ENCODE data around the gene ESAM. TPM values are rescaled to one million over a fixed set of nuclear protein-coding genes. Genes with fewer than 3 reads are reported as not detected.
A peak's percentile ranks its signal among the peaks of the same experiment; 100 is the strongest.

Gene ESAM
- total and polyA plus RNA-seq, 5 donors, result 31.2 to 51.8 (median 43.6) TPM

- no peaks in the 10 kb centered on the region for H3K9me3 ChIP-seq (ENCODE audit: control insufficient read depth, low read length)
- ATAC-seq (peak in 1 of 2 donors; percentile 0), DNase-seq (peak in 2 of 3 donors; percentile 64 to 81)
- 2% methylated on average over 25 of the region's 25 CpGs for WGBS
- peak overlapping the region; percentile 60 for H3K4me3 ChIP-seq (ENCODE audit: low read length)
- H3K27ac ChIP-seq (ENCODE audit: low read length), result peak overlapping the region; percentile 80
- H3K27me3 ChIP-seq (ENCODE audit: control insufficient read depth, insufficient read depth), result no peaks in the 10 kb centered on the region
- H3K4me1 ChIP-seq (ENCODE audit: control insufficient read depth, insufficient read depth, low read length), result peaks cover 3% of the 10 kb centered on the region
- intact Hi-C loops (cut with DNase I), result loop anchor here in 3 of 4 donors (5.0 to 10.0 kb wide), 3 partner anchors 75 to 88 kb away; partner anchors contain the start of genes SIAE (in 2 of the 3) and SPA17 (in 2 of the 3)
These were observed 1.9 kb downstream of the ESAM start for GRCh38 chr11:124760205-124760652.

GRCh38 chr11:124759266-124760204 is 2.6 kb downstream of the ESAM start:
- WGBS, result 19% methylated on average over 52 of the region's 52 CpGs
- peaks cover 3% of the 10 kb centered on the region for H3K4me1 ChIP-seq (ENCODE audit: control insufficient read depth, insufficient read depth, low read length)
- intact Hi-C loops (cut with DNase I), result loop anchor here in 3 of 4 donors (5.0 to 10.0 kb wide), 3 partner anchors 75 to 87 kb away; partner anchors contain the start of genes SIAE (in 2 of the 3) and SPA17 (in 2 of the 3)

DNA sequence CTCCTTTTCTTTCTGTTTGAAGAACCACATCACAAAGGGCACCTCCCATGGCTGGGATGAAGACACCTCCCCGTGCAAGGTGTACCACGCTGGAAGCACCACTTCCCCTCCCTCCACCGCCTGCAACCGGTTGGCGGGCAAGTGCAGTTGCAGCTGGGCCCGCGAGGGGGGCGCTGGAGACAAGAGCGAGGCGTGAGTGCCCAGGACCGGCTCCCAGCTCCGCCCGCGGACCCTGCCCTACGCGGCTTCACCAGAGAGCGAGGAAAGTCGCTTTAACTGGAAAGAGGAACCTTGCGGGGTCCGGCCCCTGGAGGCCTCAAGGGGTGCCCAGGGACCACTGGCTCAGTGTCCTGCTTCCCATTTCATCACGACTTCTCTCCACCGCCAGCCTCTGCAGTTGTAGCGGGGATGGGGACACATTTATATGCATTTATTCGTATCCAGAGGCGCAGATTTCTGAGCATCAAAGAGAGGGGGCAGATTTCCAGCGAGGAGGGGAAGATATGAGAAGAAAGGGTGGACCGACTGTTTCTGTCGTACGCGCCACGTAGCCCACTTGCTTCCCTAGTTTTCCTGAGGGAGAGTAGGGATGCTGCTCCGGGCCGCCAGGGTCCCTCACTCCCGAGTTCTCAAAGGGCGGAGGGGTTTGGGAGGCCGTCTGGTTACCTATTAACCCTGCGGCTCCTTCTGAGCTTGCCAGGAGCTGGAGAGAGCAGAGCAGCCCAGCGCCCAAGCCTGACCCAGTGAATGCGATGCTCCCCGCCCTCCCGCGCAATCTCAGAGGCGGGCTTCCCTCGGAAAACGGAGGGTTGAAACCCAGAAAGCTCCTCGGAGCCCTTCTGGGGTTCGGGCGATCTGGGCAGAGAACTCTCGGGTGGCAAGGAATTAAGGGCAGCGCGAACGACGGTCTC is 3.5 kb downstream of the ESAM start:
- 7% methylated on average over 53 of the region's 53 CpGs for WGBS
- peak; percentile 52 to 53 for ATAC-seq
- peak overlapping the region; percentile 60 for H3K4me3 ChIP-seq (ENCODE audit: low read length)
- peaks cover 3% of the 10 kb centered on the region for H3K4me1 ChIP-seq (ENCODE audit: control insufficient read depth, insufficient read depth, low read length)
- H3K27ac ChIP-seq (ENCODE audit: low read length), result peak overlapping the region; percentile 42
- intact Hi-C loops (cut with DNase I), result no loop called here
- H3K9me3 ChIP-seq (ENCODE audit: control insufficient read depth, low read length), result no peaks in the 10 kb centered on the region
- no peaks in the 10 kb centered on the region for H3K27me3 ChIP-seq (ENCODE audit: control insufficient read depth, insufficient read depth)
- DNase-seq, result peak; percentile 79 to 91 (median 87)

More at GRCh38 chr11:124759266-124760204, 2.6 kb downstream of the ESAM start:
- peak overlapping the region; percentile 80 for H3K27ac ChIP-seq (ENCODE audit: low read length)
- peak; percentile 78 to 80 for ATAC-seq
- H3K27me3 ChIP-seq (ENCODE audit: control insufficient read depth, insufficient read depth), result no peaks in the 10 kb centered on the region
- H3K4me3 ChIP-seq (ENCODE audit: low read length), result peak overlapping the region; percentile 60
- DNase-seq, result peak; percentile 77 to 91 (median 87)
- H3K9me3 ChIP-seq (ENCODE audit: control insufficient read depth, low read length), result no peaks in the 10 kb centered on the region

DNA sequence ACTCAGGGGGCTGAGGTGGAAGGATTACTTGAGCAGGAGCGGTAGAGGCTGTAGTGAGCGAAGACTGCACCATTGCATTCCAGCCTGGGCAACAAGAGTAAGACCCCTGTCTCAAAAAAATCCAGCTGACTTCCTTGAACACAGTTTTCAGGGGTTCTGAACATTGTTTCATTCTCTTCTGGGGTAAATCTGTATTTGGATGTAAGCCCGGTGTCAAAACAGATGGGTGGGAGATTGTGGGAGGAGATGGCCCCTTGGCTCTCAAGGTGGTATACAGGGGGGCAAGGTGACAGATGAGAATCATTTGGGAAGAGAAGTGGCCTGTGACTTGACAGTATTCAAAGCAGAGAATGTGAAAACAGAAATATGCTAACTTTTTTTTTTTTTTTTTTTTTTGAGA is 4.8 kb downstream of the ESAM start:
- Histone ChIP-seq H3K27me3 (ENCODE audit: control insufficient read depth, insufficient read depth) (no peaks in the 10 kb centered on the region), H3K9me3 (ENCODE audit: control insufficient read depth, low read length) (no peaks in the 10 kb centered on the region), H3K4me3 (ENCODE audit: low read length) (no peak overlapping the region), H3K4me1 (ENCODE audit: control insufficient read depth, insufficient read depth, low read length) (peaks cover 3% of the 10 kb centered on the region), H3K27ac (ENCODE audit: low read length) (no peak overlapping the region)
- 51% methylated on average over 3 of the region's 3 CpGs for WGBS
- ATAC-seq, result no peak
- no peak for DNase-seq
- intact Hi-C loops (cut with DNase I), result no loop called here

- intact Hi-C loops (cut with DNase I), result no loop called here
- H3K9me3 ChIP-seq (ENCODE audit: control insufficient read depth, low read length), result no peaks in the 10 kb centered on the region
- H3K27me3 ChIP-seq (ENCODE audit: control insufficient read depth, insufficient read depth), result no peaks in the 10 kb centered on the region
- WGBS, result 43% methylated on average over 6 of the region's 6 CpGs
- DNase-seq (no peak), ATAC-seq (no peak)
- peaks cover 3% of the 10 kb centered on the region for H3K4me1 ChIP-seq (ENCODE audit: control insufficient read depth, insufficient read depth, low read length)
- H3K27ac ChIP-seq (ENCODE audit: low read length), result no peak overlapping the region
- no peak overlapping the region for H3K4me3 ChIP-seq (ENCODE audit: low read length)
These were observed 5.3 kb downstream of the ESAM start for GRCh38 chr11:124756753-124757227.

DNA sequence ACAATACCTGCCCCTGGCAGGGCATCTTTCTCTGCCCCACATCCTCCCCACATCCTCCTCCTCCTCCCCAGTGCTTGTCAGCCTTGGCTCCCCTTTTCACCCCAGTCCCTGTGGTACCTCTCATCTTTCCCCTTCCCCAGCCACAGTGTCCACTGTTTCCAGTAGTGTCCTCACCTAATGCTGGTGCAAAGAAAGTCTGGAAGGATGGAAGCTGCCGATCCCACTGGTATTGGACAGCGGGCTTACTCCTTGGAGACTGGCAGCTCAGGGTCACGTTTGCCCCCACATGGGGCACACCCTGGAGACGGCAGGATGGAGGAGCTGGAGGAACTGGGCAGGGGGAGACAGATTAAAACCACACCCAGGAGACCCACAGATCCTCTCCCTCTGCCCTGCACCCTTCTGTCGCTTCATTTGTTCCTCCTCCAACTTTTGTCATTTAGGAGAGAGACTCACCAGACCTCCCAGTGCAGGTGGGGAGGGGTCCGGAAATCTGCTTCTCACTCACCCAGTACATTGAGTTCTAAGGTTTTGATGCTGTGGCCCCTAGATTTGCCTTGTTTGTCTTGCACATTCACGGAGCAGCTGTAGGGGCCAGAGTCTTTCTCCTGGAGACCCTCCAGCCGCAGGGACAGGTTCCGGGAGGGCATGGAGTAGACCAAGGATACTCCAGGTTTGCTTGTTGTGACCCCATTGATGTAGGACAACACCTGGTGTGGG is 5.9 kb downstream of the ESAM start:
- intact Hi-C loops (cut with DNase I), result no loop called here
- no peak overlapping the region for H3K4me3 ChIP-seq (ENCODE audit: low read length)
- 38% methylated on average over 9 of the region's 9 CpGs for WGBS
- no peak overlapping the region for H3K27ac ChIP-seq (ENCODE audit: low read length)
- H3K4me1 ChIP-seq (ENCODE audit: control insufficient read depth, insufficient read depth, low read length), result peaks cover 3% of the 10 kb centered on the region
- DNase-seq (no peak), ATAC-seq (no peak)
- H3K27me3 ChIP-seq (ENCODE audit: control insufficient read depth, insufficient read depth), result no peaks in the 10 kb centered on the region
- H3K9me3 ChIP-seq (ENCODE audit: control insufficient read depth, low read length), result no peaks in the 10 kb centered on the region

GRCh38 chr11:124754710-124755109 is 7.4 kb downstream of the ESAM start:
- Histone ChIP-seq H3K4me1 (ENCODE audit: control insufficient read depth, insufficient read depth, low read length) (peaks cover 3% of the 10 kb centered on the region), H3K9me3 (ENCODE audit: control insufficient read depth, low read length) (no peaks in the 10 kb centered on the region), H3K4me3 (ENCODE audit: low read length) (no peak overlapping the region), H3K27ac (ENCODE audit: low read length) (no peak overlapping the region), H3K27me3 (ENCODE audit: control insufficient read depth, insufficient read depth) (no peaks in the 10 kb centered on the region)
- ATAC-seq, result no peak
- intact Hi-C loops (cut with DNase I), result no loop called here
- 62% methylated on average over 6 of the region's 6 CpGs for WGBS
- DNase-seq, result no peak

- Histone ChIP-seq H3K4me1 (ENCODE audit: control insufficient read depth, insufficient read depth, low read length) (peaks cover 4% of the 10 kb centered on the region), H3K4me3 (ENCODE audit: low read length) (no peak overlapping the region), H3K27ac (ENCODE audit: low read length) (no peak overlapping the region), H3K9me3 (ENCODE audit: control insufficient read depth, low read length) (no peaks in the 10 kb centered on the region), H3K27me3 (ENCODE audit: control insufficient read depth, insufficient read depth) (no peaks in the 10 kb centered on the region)
- 74% methylated on average over 4 of the region's 4 CpGs for WGBS
- DNase-seq, result no peak
- no peak for ATAC-seq
- intact Hi-C loops (cut with DNase I), result no loop called here
These were observed 7.8 kb downstream of the ESAM start for GRCh38 chr11:124754309-124754708.

- DNase-seq (peak in 1 of 3 donors; percentile 61), ATAC-seq (no peak)
- Histone ChIP-seq H3K4me3 (ENCODE audit: low read length) (no peak overlapping the region), H3K4me1 (ENCODE audit: control insufficient read depth, insufficient read depth, low read length) (peaks cover 2% of the 10 kb centered on the region), H3K27me3 (ENCODE audit: control insufficient read depth, insufficient read depth) (no peaks in the 10 kb centered on the region), H3K9me3 (ENCODE audit: control insufficient read depth, low read length) (no peaks in the 10 kb centered on the region), H3K27ac (ENCODE audit: low read length) (no peak overlapping the region)
- WGBS, result 85% methylated on average over 7 of the region's 7 CpGs
- intact Hi-C loops (cut with DNase I), result no loop called here
These were observed 8.5 kb downstream of the ESAM start for GRCh38 chr11:124753624-124754023.

DNA sequence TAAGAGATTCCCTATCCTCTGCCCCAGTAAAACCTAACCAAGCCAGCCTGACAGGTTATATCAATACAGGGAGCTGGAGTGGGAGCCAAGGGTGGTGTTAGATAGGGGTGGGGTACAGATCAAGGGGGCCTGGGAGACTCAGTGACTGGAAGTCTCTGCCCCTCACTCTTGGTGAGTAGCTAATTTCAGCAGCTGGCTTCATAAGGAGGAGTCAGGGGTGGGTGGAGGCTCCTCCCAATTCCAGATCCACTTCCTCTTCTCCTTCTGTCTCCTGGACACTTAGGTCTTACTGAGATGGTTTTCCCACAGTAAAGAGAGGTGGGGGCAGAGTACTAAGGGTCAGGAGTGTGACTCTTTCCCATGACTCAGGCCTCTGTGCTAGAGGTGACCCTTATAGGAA is 8.9 kb downstream of the ESAM start:
- no peaks in the 10 kb centered on the region for H3K27me3 ChIP-seq (ENCODE audit: control insufficient read depth, insufficient read depth)
- H3K4me3 ChIP-seq (ENCODE audit: low read length), result no peak overlapping the region
- no peak overlapping the region for H3K27ac ChIP-seq (ENCODE audit: low read length)
- no peak for DNase-seq
- H3K4me1 ChIP-seq (ENCODE audit: control insufficient read depth, insufficient read depth, low read length), result peaks cover 2% of the 10 kb centered on the region
- intact Hi-C loops (cut with DNase I), result no loop called here
- H3K9me3 ChIP-seq (ENCODE audit: control insufficient read depth, low read length), result no peaks in the 10 kb centered on the region
- ATAC-seq, result peak in 1 of 2 donors; percentile 2

Data from right cardiac atrium (tissue), 5 donors.